NCI-H2081 (cell line): ENCODE data around the gene NCAM1.
A peak's percentile ranks its signal among the peaks of the same experiment; 100 is the strongest.

ENCODE experiments used
- DNase-seq, 2 experiments: peaks; one replicate each; lab custom pipeline; 2025; lab: John Stamatoyannopoulos, UW

The NCAM1 gene

DNA sequence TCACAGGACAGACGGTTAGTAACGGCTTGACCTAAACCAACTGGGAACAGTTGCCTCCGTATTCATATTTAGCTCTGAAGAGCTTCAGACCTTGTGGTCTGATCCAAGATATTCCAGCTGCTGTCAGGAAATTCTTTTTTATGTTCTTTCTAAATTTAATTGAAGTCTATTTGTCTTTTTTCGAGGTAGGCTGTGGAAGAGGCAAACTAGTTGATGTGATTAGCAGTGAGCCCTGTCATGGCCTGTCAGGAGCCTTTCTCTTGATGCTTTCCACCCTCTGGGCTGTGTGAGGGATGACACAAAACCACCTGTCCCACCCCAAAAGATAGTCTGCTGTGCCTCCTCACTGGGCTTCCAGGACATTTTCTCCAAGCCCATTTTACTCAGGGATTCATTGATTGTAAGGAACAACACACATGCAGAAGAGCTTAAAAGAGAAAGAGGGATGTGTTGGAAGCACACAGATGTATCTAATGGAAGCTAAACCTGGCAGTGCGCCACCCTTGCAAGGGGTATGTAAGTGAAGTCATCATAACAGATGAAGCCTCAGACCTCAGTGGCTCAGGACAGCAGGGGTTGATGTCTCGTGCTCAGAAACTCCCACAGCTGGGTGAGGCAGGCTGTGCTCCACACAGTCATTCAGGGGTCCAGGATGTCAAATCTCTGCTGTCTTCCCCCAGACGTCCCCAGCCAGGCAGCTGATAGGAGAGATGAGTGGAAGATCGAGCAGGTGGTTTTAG is 170.0 kb downstream of the NCAM1 start:
- no peak for DNase-seq

DNA sequence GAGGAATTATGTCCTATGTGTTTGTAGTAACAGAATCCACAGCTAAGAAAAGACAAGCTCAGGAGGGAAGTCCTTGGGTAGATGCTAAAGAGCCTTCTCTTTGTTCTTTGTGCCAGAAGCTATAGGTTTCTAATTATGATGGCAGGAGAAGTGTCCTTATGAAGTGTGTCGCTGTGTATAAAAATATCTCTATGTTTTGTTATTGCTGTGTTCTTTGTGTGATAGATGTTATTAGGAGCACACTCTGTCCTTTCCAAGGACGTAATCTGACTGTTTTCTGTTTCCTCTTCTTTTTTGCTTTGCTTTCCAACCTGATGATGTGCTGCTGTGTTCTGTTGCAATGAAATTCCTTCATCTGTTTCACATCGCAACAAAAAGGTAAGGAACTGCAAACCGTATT is 171.9 kb downstream of the NCAM1 start:
- DNase-seq: no peak

GRCh38 chr11:113134626-113135025 is 173.4 kb downstream of the NCAM1 start:
- no peak for DNase-seq

DNA sequence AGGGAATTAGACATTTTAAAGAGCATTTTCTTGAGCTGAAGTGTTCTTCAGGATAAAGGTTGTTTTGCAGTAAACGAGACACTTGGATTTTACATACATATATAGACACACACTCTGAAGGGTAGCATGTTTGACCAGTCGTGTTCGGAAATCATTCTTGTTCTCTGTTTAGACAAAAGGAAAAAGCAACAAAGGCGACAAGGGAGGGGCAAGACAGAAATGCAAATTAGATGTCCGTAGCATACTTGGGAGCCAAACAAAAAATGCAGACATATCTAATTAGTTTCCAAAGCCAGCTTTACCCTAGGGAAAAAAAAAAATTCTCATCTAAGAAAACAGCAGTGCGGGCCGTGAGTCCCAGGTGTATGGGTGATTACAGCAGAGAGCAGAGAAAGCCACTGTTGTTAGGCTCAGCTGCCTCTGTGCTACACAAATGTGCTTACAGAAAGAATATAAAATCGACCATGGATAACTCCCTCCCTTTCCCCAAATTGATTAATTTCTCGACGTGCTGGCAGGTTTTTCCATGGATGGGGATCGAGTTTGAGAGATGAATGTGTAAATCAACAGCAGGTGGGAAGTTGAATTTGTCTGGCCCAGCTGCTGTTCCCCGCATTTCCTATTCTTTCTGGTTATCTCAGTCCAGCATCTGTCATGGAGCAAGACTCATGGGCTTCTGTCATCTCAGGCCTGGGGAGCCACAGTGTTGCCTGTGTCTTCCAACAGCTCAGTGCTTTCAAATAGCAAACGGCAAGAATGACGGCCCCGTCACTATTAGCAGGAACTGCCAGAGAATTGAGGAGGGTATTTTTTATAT is 176.7 kb downstream of the NCAM1 start:
- DNase-seq: peak; percentile 62 to 85

DNA sequence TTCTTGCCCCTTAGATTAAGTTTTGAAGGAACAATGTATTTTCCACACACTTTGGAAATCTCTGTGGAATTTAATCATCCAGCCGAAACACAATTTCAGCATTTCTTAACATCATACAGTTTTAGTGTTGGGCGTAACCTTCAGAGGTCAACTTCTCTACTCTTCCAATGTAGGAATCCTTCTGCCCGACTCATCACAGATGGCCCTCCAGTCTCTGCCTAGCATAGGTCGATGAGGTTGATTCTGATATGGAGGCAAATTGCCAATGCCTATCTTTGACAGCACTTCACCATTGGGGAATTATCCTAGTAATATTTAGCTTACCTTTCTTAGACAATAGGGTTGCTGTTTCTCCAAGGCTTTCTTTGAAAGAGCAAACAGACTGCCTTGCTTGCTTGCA is 177.5 kb downstream of the NCAM1 start:
- DNase-seq: no peak

GRCh38 chr11:113141010-113141409 is 179.8 kb downstream of the NCAM1 start:
- no peak for DNase-seq

GRCh38 chr11:113142508-113142907 is 181.3 kb downstream of the NCAM1 start:
- peak in 1 of 2 experiments; percentile 34 for DNase-seq

DNA sequence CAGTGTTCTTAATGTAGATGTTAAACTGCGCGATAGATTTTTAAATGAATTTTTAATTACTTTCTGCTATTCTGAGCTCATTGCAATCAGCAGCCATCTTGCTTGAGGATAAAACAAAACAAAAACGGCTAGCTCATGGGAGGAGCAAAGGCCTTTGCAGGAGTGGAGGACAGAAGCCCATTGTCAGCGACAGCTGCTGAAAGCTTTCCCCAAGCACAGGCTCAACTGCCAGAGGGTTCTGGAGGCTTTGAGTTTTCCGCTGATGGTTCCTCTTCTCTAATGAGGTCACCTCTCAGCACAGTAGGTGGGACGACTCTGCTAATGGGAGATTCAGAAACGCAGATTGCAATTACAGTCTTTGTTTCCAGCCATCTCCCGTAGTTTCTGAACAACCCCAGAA is 186.0 kb downstream of the NCAM1 start:
- peak; percentile 58 to 82 for DNase-seq

- DNase-seq: no peak
Observed at GRCh38 chr11:113148076-113148475, 186.9 kb downstream of the NCAM1 start.

GRCh38 chr11:113148652-113149051 is 187.4 kb downstream of the NCAM1 start:
- DNase-seq: no peak

DNA sequence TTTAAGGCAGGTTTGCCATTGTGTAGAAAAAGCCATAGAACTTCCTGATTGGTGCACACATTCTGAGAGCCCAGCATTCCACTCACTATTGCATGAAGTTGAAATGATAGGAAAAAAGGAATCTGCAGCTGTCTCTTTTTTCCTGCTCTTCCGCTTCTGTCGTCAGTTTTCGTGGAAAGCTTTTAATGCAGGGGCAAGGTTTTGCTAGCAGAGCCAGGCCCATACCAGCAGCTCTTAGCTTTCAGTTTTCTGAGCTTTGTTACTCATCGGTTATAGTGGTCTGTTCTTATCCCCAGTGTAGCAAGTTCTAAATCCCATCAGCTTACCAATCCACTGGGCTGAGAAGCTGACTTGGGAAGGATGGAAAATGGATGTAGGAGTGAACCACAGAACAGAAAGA is 190.3 kb downstream of the NCAM1 start:
- DNase-seq: no peak

DNA sequence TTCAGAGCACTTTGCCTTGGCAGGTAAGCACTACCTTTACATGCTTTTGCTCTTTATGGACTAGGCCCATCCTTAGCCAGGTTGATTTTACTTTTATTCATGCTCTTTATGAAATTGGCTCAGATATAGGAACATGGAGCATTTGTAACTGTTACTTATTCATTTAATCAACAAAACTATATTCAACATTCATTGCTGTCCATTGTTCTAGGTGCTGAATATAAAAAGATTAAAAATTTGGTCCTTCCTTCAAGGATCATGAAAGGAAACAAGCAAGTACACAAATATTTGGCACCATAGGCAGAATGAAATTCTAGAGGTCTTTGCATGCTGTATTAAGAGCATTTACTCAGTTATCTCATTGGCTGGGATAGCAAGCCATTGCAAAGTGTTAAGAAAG is 191.3 kb downstream of the NCAM1 start:
- no peak for DNase-seq

GRCh38 chr11:113153847-113154246 is 192.6 kb downstream of the NCAM1 start:
- no peak for DNase-seq

DNA sequence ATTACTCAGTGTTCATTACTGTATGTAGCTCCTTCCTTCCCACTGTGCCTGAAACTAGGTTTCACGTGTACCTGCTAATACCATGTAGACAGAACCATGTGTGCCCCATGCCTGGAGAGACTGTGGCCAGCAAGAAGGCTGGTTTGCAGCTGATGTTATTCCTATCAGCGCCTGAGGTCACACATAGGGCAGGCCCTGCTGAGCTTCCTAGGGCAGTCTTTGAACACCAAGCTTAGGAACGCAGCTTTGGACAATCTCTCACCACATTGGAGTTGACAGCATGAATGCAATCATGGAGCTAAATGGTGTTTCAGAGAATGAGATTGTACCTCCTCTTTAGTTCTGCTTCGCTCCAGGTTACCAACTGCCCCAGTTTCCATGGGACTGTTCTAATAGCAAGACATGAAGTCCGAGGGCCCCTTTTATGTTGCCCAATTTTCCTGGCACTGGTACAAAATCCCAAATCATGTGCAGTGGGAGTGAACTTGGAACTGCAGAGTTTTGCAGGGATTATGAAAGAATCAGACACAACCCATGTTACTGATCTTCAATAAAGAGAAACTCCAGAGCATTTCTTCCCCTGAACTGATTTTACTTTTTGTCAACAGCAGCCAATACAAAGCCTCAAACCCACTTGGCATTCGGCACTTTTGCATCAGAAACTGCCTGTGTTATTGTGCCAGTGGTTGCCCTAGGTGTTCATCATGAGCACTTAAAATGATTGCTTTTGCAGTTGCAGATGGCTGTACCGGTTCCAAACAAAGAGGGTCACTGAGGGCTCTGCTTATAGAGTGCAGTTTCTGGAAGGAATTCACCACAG is 199.0 kb downstream of the NCAM1 start:
- peak; percentile 55 to 76 for DNase-seq

- no peak for DNase-seq
Observed at GRCh38 chr11:113160808-113161124, 199.5 kb downstream of the NCAM1 start.

- peak; percentile 96 to 99 for DNase-seq
Observed at GRCh38 chr11:113161711-113162591, 200.7 kb downstream of the NCAM1 start.

GRCh38 chr11:113162592-113162962 is 201.4 kb downstream of the NCAM1 start:
- peak; percentile 84 to 91 for DNase-seq

DNA sequence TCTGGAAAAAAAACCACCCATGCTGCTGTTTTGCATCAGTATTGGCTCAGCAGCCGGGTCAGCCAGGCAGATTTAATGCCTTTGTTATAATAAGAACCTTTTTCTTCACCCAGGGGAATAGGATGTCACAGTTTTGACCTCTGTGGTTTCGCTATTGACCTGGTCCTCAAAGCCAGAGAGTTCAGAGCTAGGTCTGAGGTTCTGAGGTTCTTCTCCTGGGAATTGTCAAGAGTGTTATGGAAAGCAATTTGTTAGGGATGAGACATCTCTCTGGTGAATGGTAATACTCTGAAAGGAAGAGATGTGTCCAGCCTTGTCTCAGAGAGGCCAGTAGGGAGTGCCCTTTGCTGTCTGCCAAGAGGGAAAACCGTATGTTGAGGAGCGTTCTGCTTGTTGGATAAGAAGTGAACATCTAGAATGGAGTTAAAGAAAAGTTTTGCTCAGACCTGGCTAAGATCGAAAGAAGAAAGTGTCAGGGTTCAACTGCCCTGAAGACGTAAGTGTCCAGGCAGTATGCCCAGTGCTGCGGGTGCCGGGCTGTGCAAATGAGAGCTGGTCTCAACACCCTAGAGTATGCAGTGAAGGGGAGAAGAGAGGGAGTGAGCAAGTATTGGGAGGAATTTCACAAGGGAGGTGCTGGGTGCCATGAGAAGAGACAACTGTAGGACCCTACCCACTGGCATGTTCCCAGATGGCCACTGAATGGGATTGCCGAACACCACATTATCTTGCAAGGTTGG is 202.2 kb downstream of the NCAM1 start:
- no peak for DNase-seq

DNA sequence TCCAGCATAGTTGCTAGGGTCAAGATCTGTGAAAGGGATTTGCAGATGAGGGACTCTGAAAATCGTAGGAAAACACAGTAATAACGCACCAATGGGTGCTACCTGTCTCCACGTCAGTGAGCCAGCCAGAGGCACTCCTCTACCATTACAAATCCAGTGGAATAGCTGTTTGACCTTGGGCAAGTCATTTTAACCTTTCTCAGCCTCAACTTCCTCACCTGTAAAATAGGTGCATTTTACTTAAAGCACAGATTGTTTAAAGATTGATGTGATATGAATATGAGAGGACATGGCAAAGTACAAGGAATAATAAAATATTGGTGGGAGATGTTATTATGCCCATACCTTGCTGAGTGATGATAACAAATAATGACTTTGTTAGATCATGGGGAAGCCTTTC is 205.1 kb downstream of the NCAM1 start:
- no peak for DNase-seq

DNA sequence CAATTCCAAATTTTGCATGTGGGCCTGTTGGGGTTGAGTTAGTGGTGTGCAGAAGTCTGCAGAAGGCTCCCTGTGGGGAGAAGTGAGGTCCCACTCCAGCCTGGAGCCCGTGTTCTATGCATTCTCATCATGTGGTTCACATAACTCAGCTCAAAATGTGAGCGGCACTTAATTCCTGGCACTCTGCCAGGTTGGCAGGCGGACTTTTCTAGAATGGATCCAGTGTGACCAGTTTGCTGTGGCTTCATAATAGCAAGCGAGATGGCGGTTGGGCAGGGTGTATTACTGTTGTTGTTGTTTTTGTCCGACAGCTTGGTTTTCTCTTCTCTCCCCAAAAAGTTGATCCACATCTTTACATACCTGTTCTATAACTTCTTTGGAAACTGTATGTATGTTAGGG is 206.4 kb downstream of the NCAM1 start:
- DNase-seq: peak in 1 of 2 experiments; percentile 58
